HG03565 (cell line): Measurements from ENCODE around the gene TIGD1.

Experiments used
- ATAC-seq: cut with Tn5 transposase; IDR thresholded peaks from one replicate; pipeline ENCODE4 v1.9.1; 2021; ENCODE audit warnings: mild to moderate bottlenecking, moderate library complexity; ENCODE audit not compliant: unreplicated experiment

The TIGD1 gene

DNA sequence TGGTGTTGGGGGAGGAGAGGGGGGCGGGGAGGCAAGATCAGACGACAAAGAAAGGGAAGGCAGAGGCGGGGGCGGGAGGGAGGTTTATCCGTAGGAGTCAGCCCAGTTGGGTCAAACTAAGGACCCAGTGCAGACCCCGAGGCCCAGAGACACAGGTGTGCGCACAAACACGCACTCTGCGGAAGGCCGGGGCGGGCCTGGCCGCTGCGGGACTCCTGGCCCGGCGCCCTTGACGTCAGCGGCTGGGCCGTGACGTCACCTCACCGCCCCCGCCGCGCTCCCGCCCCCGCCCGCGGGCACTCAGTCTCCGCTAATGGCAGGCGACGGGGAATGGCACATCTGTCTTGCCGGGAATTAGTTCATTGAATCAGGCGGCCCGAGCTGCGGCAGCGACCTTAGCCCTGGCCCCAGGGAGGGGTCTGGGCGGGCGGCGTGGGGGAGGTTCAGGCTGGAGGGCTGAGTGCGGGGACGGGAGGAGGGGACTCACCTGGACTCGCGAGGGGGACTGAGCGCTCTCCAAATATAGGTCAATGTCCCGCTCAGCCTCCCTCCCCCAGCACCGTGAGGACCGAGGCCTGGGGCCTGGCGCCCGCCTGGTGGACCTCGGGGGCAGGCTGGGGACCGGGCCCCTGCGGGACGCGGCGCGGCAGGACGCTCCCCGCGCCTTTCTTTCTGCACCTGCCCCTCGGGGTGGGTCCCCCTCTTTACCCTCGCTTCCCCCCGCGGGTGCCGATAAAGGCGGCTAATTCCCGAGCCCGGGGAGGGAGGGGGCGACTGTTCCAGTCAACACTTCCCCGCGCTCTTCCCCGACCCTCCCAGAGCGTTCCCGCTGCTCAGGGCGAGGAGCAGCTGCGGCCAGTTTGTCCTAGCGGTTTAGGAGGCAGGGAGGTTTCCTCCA lies 47.2 kb downstream of the TIGD1 start:
- ATAC-seq, result no peak

DNA sequence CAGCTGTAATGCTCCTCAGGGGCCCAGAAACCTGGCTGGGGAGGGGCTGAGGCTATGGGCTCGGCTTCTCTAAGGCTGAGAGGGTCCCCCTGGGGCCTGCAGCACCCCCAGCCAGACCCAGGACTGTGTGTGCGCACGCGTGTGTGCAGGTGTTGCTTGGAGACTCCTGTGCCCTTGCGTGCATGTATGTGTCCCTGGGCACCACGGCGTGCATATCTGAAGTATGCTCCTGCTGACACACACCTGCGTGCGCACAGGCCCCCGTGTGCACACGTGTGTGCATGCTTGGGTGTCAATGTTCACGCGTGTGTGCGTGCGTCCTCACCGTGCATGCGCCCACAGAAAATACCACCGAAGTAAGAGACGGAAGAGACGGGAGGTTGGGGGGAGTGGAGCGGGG lies 47.8 kb downstream of the TIGD1 start:
- ATAC-seq, result no peak

DNA sequence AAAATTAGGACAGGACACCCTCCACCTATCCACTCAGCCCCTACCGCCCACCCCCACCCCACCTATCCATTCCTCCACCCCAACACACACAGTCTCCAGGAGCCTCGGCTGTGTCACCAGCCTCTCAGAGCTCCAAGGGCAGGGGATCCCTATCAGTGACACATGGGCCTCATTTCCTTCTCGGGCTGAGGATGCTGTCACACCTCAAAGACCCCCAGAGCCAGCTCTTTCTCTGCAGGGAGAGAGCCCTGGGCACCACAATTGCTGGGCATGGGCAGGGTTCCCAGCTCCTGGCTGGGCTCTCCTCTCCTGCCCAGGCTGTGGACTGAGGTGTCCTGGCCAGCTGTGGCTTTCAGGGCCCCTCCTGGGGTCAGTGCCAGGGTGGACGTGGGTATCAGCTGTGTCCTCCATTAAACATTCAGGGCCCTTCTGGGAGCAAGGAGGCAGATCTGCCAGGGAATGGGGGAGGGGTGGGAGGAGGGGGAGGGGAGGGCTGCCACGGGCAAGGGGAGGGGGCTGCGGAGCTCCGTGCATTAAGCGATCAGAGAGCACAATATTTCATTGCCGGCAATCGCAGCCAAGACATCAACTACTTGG lies 48.5 kb downstream of the TIGD1 start:
- no peak for ATAC-seq

DNA sequence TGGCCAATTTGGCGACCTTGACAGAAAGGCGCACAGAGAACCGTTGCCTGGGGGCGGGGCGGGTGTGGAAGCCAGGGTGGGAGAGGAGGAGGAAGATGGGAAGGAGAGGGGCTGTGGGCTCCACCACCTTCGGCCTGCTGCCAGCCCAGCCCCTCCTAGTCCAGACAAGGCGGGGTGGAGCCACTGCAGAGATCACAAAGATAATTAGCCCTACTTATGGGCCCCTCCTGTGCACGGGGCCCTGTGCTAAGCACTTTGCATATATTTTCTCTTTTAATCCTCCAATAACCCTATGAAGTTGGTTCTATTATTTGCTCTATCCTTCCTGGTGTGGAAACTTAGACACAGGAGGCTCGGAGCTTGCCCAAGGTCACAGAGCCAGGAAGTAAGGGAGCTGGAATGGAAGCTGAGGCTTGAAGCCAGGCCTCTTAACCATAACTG lies 49.0 kb downstream of the TIGD1 start:
- no peak for ATAC-seq

DNA sequence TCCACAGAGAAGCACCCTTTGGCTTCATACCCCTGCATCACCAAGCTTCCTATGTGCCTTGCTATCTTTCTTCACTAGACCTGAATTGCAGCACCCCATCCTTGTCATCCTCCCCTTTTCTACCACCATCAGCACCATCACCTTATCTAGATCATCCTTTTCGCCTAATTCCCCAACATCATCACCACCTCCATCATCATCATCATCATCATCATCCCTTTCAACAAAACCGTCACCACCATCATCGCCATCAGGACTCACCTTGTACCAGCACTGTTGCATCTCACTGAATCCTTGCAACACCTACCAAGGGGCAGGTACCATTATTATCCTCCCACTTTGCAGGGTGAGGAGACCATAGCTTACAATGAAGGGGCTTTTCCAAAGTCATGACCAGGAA lies 51.9 kb downstream of the TIGD1 start:
- ATAC-seq, result no peak
